B cell (primary cell): Measurements from ENCODE around the gene PDE6B. TPM values are rescaled to one million over a fixed set of nuclear protein-coding genes. Genes with fewer than 3 reads are reported as not detected.

Experiments used
- ATAC-seq: fragments of 200-7000 bp; cut with Tn5 transposase; one replicate; pipeline ENCODE4 v1.10.0; 2021; ENCODE audit warnings: low read depth, mild to moderate bottlenecking, moderate number of reproducible peaks, moderate library complexity
- CTCF ChIA-PET: fragments of 350-600 bp; sonication (Branson Sonifier 250); formaldehyde crosslinking; loops from one replicate; lab custom pipeline; 2021; ENCODE audit warnings: antibody characterized with exemption, inconsistent platforms; lab: Charles Lee
- POLR2A ChIA-PET: fragments of 350-600 bp; sonication (Branson Sonifier 250); formaldehyde crosslinking; loops from one replicate; lab custom pipeline; 2021; ENCODE audit warnings: antibody characterized with exemption; lab: Charles Lee
- DNase-seq: peaks from one replicate; pipeline ENCODE4 v3.0.0; 2013
- H2AFZ ChIP-seq: 2 replicates; pipeline ENCODE4 v1.6.1; 2012; ENCODE audit warnings: mild to moderate bottlenecking, low read depth, low read length; ENCODE audit not compliant: insufficient read depth, poor library complexity, severe bottlenecking
- H3K27ac ChIP-seq, 2 donors: 1 replicate in 1 of 2; 2 replicates in 1 of 2; pipeline ENCODE4 v1.5.1; 2012 to 2013; ENCODE audit warnings: low read length in 2 of 2, mild to moderate bottlenecking in 2 of 2, moderate library complexity in 1 of 2
- H3K27me3 ChIP-seq, 4 experiments: fragments of 200-600 bp in 1 of 4; sonication (generic) in 1 of 4; replicated peaks in 1 of 4; 1 replicate in 2 of 4; 2 replicates in 2 of 4; pipeline versions ENCODE4 v1.6.1 to v1.7.0; 2013 to 2016; ENCODE audit warnings: low read length in 3 of 4, mild to moderate bottlenecking in 2 of 4, mixed read lengths in 1 of 4, moderate library complexity in 1 of 4; ENCODE audit not compliant: insufficient read depth in 4 of 4, control insufficient read depth in 3 of 4; ENCODE audit errors: control extremely low read depth in 1 of 4
- H3K36me3 ChIP-seq, 2 experiments: replicated peaks in 1 of 2; 1 replicate in 1 of 2; 2 replicates in 1 of 2; pipeline versions ENCODE4 v1.6.1 to v1.7.1; 2013; ENCODE audit warnings: low read length in 1 of 2; ENCODE audit not compliant: insufficient read depth in 2 of 2, control insufficient read depth in 1 of 2; ENCODE audit errors: control extremely low read depth in 1 of 2, extremely low read depth in 1 of 2
- H3K4me1 ChIP-seq, 2 donors: fragments of 200-600 bp in 1 of 2; sonication (generic) in 1 of 2; 1 replicate in 1 of 2; 2 replicates in 1 of 2; pipeline versions ENCODE4 v1.5.1 to v1.6.1; 2013 to 2017; ENCODE audit warnings: low read length in 2 of 2; ENCODE audit not compliant: control insufficient read depth in 2 of 2, insufficient read depth in 2 of 2
- H3K4me2 ChIP-seq: replicated peaks from 2 replicates; pipeline ENCODE3; 2012; ENCODE audit warnings: mild to moderate bottlenecking, low read depth, low read length; ENCODE audit not compliant: poor library complexity, severe bottlenecking
- H3K4me3 ChIP-seq, 5 experiments: fragments of 200-600 bp in 1 of 5; sonication (generic) in 1 of 5; 1 replicate in 3 of 5; 2 replicates in 2 of 5; pipeline versions ENCODE4 v1.5.1 to v1.7.0; 2011 to 2016; ENCODE audit warnings: low read length in 4 of 5, mild to moderate bottlenecking in 4 of 5, low read depth in 2 of 5, control low read depth in 1 of 5, moderate library complexity in 1 of 5; ENCODE audit not compliant: insufficient read depth in 1 of 5; ENCODE audit errors: control extremely low read depth in 1 of 5, extremely low read depth in 1 of 5
- H3K79me2 ChIP-seq: fragments of 200-600 bp; sonication (generic); one replicate; pipeline ENCODE4 v1.6.0; 2016; ENCODE audit warnings: low read length; ENCODE audit not compliant: control insufficient read depth, insufficient read depth
- H3K9ac ChIP-seq: fragments of 200-600 bp; sonication (generic); 2 replicates; pipeline ENCODE4 v1.6.1; 2017; ENCODE audit warnings: mild to moderate bottlenecking, low read length, moderate library complexity
- H3K9me3 ChIP-seq, 3 donors: one replicate each; pipeline versions ENCODE4 v1.6.1 to v1.7.1; 2013; ENCODE audit warnings: low read length in 2 of 3; ENCODE audit not compliant: control insufficient read depth in 2 of 3, insufficient read depth in 1 of 3; ENCODE audit errors: control extremely low read depth in 1 of 3
- H4K20me1 ChIP-seq: 2 replicates; pipeline ENCODE4 v1.6.0; 2012; ENCODE audit warnings: mild to moderate bottlenecking, low read length; ENCODE audit not compliant: insufficient read depth, control insufficient read depth, poor library complexity, severe bottlenecking
- H3K27ac Mint-ChIP-seq: one replicate; pipeline ENCODE4 v1.8.0; 2021; ENCODE audit warnings: mixed read lengths
- H3K27me3 Mint-ChIP-seq: one replicate; pipeline ENCODE4 v1.8.0; 2021; ENCODE audit warnings: mixed read lengths
- H3K4me1 Mint-ChIP-seq: one replicate; pipeline ENCODE4 v1.8.0; 2021; ENCODE audit warnings: mixed read lengths
- H3K4me3 Mint-ChIP-seq: one replicate; pipeline ENCODE4 v1.8.0; 2021; ENCODE audit warnings: mixed read lengths
- H3K9me3 Mint-ChIP-seq: one replicate; pipeline ENCODE4 v1.8.0; 2022; ENCODE audit warnings: mixed read lengths; ENCODE audit not compliant: insufficient read depth
- CTCF ChIP-seq: fragments of 200-600 bp; IDR thresholded peaks from one replicate; pipeline ENCODE4 v1.8.0; 2022; ENCODE audit warnings: antibody characterized with exemption, mild to moderate bottlenecking
- EZH2 ChIP-seq: IDR thresholded peaks from 2 replicates; pipeline ENCODE4 v1.6.1; 2012; ENCODE audit warnings: borderline replicate concordance, low read depth, mild to moderate bottlenecking, moderate library complexity, low read length; ENCODE audit not compliant: insufficient read depth, poor library complexity, severe bottlenecking
- WGBS: methylation state at CpG from one replicate; pipeline ENCODE4 v1.1.5; 2013; ENCODE audit warnings: missing lambda C conversion rate; ENCODE audit not compliant: insufficient coverage; 5-methylcytosine and 5-hydroxymethylcytosine counted together
- intact Hi-C: fragments of 100-400 bp; cut with micrococcal nuclease; formaldehyde crosslinking; loops from one replicate; pipeline ENCODE4 v1.10.0; 2022
- polyA plus RNA-seq: library from polyadenylated mRNA; depleted of rRNA; stranded (reverse); fragments of >200 nt; gene quantifications from 2 replicates; pipeline ENCODE4 v1.2.3, GENCODE V29; 2012
- total RNA-seq, 2 donors: library from RNA; stranded (reverse); fragments of 120-200 nt in 1 of 2; gene quantifications; 1 replicate in 1 of 2; 2 replicates in 1 of 2; pipeline versions ENCODE4 v1.2.3 to v1.2.4, GENCODE V29; 2013 to 2022

PDE6B gene
- total and polyA plus RNA-seq, 2 donors (not counting 1 experiment from before 2014, with no cell fraction given): 20.0 to 25.2 TPM

- Histone ChIP-seq H3K9me3 (peaks cover 0 to 17% (median 0%) of the 10 kb centered on the region in 3 donors), H2AFZ (no peak overlapping the region), H3K27ac (no peak overlapping the region), H4K20me1 (no peaks in the 10 kb centered on the region), H3K4me2 (no peak overlapping the region), H3K4me1 (peaks cover 4 to 7% of the 10 kb centered on the region in 2 donors), H3K79me2 (peaks cover 9% of the 10 kb centered on the region), H3K4me3 (no peak overlapping the region), H3K27me3 (no peaks in the 10 kb centered on the region), H3K9ac (no peak overlapping the region), H3K36me3 (no peaks in the 10 kb centered on the region)
- Mint-ChIP-seq H3K4me3 (no peak overlapping the region), H3K9me3 (no peaks in the 10 kb centered on the region), H3K27me3 (no peaks in the 10 kb centered on the region), H3K4me1 (peaks cover 3% of the 10 kb centered on the region), H3K27ac (no peak overlapping the region)
- ATAC-seq (no peak), DNase-seq (no peak)
- ChIA-PET POLR2A (no interaction called here), CTCF (no interaction called here)
- 96% methylated on average over 31 of the region's 32 CpGs for WGBS
- intact Hi-C loops: no loop called here
- no peak for TF ChIP-seq EZH2
- TF ChIP-seq CTCF: no peak
Observed at GRCh38 chr4:658681-659667, 33.6 kb downstream of the PDE6B start.

- ChIA-PET POLR2A (no interaction called here), CTCF (no interaction called here)
- Histone ChIP-seq H2AFZ (no peak overlapping the region), H3K4me2 (no peak overlapping the region), H3K4me3 (no peak overlapping the region), H3K4me1 (peaks cover 9 to 16% of the 10 kb centered on the region in 2 donors), H3K27ac (no peak overlapping the region), H3K79me2 (peaks cover 9% of the 10 kb centered on the region), H3K9ac (no peak overlapping the region), H4K20me1 (no peaks in the 10 kb centered on the region), H3K9me3 (peaks cover 0 to 17% (median 0%) of the 10 kb centered on the region in 3 donors), H3K27me3 (no peaks in the 10 kb centered on the region), H3K36me3 (no peaks in the 10 kb centered on the region)
- no peaks in the 10 kb centered on the region for H3K9me3 Mint-ChIP-seq
- H3K27me3 Mint-ChIP-seq: no peaks in the 10 kb centered on the region
- 100% methylated on average over 6 of the region's 8 CpGs for WGBS
- DNase-seq (no peak), ATAC-seq (no peak)
- no peak overlapping the region for H3K4me3 Mint-ChIP-seq
- TF ChIP-seq CTCF: no peak
- no peak for TF ChIP-seq EZH2
- H3K27ac Mint-ChIP-seq: no peak overlapping the region
- intact Hi-C loops: loop anchor here (5.0 kb wide), 1 partner anchor 323 kb away; the partner anchor contains the start of gene ZNF141
- peaks cover 9% of the 10 kb centered on the region for H3K4me1 Mint-ChIP-seq
Observed at GRCh38 chr4:659851-660250, 34.5 kb downstream of the PDE6B start.
